Psoas muscle (tissue), 8 donors: ENCODE measurements around the gene CNDP2. TPM values are rescaled to one million over a fixed set of nuclear protein-coding genes. Genes with fewer than 3 reads are reported as not detected.

Source experiments
- ATAC-seq, 4 donors: fragments of 200-7000 bp; cut with Tn5 transposase; one replicate each; pipeline ENCODE4 v1.9.1; 2020; ENCODE audit warnings: moderate library complexity in 3 of 4, mild to moderate bottlenecking in 2 of 4
- DNase-seq, 2 donors: peaks; one replicate each; pipeline ENCODE4 v3.0.0-alpha.2; 2020
- H3K27ac ChIP-seq: fragments of 200-600 bp; one replicate; pipeline ENCODE4 v1.8.0; 2022
- H3K27me3 ChIP-seq, 3 donors: fragments of 200-600 bp in 1 of 3; one replicate each; pipeline versions ENCODE4 v1.6.1 to v1.8.0; 2013 to 2022; ENCODE audit warnings: low read length in 2 of 3, mild to moderate bottlenecking in 2 of 3, moderate library complexity in 1 of 3; ENCODE audit not compliant: insufficient read depth in 3 of 3
- H3K36me3 ChIP-seq, 2 donors: fragments of 200-600 bp in 1 of 2; one replicate each; pipeline versions ENCODE4 v1.6.1 to v1.8.0; 2013 to 2022; ENCODE audit warnings: low read depth in 1 of 2, mild to moderate bottlenecking in 1 of 2, moderate library complexity in 1 of 2; ENCODE audit not compliant: insufficient read depth in 1 of 2
- H3K4me1 ChIP-seq: fragments of 200-600 bp; one replicate; pipeline ENCODE4 v1.8.0; 2022
- H3K4me3 ChIP-seq: fragments of 200-600 bp; one replicate; pipeline ENCODE4 v1.8.0; 2022; ENCODE audit warnings: mild to moderate bottlenecking
- H3K9me3 ChIP-seq: fragments of 200-600 bp; one replicate; pipeline ENCODE4 v1.8.0; 2022
- CTCF ChIP-seq: fragments of 200-600 bp; IDR thresholded peaks from one replicate; pipeline ENCODE4 v1.8.0; 2022; ENCODE audit warnings: antibody characterized with exemption
- WGBS, 3 donors: extraction: QIAGEN DNeasy Blood & Tissue Kit; methylation state at CpG; one replicate each; pipeline versions ENCODE4 v1.1.6 to v1.1.7; 2013; 5-methylcytosine and 5-hydroxymethylcytosine counted together
- intact Hi-C, 2 donors: fragments of 100-400 bp; cut with DNase I; formaldehyde crosslinking; loops; one replicate each; pipeline versions ENCODE4 v1.11.0 to v1.14.2; 2022
- polyA plus RNA-seq, 3 donors: library from polyadenylated mRNA; stranded (reverse); fragments of 200-250 nt; gene quantifications; one replicate each; pipeline ENCODE4 v1.2.3, GENCODE V29; 2013
- total RNA-seq, 4 donors: library from RNA; stranded (reverse); fragmentation: NEBNext Ultra II Directional in 2 of 4; extraction: Animal tissue kit (Norgen Biotek cat#: 25700) in 2 of 4; gene quantifications; one replicate each; pipeline versions ENCODE4 v1.2.1 to v1.2.4, GENCODE V29; 2021 to 2023
- donor health status: healthy with polysubstance abuse.
- donor health status: DM: no; HTN: no; CAD: no; lungs with moderate emphysema.
- donor health status: Bipolar disorder and iron deficiency.
- donor health status: healthy.
- donor health status: DM: yes; HTN: yes; CAD: no.
- donor health status: DM: no; HTN: no; CAD: no.
- donor health status: DM: no; HTN: no; CAD: no.
- donor health status: DM: yes; HTN: yes; CAD: no.

The CNDP2 gene
- total and polyA plus RNA-seq, 7 donors = 24.3 to 51.9 (median 41.4) TPM

GRCh38 chr18:74508821-74509225 lies 12.7 kb downstream of the CNDP2 start:
- no peaks in the 10 kb centered on the region for H3K4me1 ChIP-seq
- intact Hi-C loops = no loop called here

DNA sequence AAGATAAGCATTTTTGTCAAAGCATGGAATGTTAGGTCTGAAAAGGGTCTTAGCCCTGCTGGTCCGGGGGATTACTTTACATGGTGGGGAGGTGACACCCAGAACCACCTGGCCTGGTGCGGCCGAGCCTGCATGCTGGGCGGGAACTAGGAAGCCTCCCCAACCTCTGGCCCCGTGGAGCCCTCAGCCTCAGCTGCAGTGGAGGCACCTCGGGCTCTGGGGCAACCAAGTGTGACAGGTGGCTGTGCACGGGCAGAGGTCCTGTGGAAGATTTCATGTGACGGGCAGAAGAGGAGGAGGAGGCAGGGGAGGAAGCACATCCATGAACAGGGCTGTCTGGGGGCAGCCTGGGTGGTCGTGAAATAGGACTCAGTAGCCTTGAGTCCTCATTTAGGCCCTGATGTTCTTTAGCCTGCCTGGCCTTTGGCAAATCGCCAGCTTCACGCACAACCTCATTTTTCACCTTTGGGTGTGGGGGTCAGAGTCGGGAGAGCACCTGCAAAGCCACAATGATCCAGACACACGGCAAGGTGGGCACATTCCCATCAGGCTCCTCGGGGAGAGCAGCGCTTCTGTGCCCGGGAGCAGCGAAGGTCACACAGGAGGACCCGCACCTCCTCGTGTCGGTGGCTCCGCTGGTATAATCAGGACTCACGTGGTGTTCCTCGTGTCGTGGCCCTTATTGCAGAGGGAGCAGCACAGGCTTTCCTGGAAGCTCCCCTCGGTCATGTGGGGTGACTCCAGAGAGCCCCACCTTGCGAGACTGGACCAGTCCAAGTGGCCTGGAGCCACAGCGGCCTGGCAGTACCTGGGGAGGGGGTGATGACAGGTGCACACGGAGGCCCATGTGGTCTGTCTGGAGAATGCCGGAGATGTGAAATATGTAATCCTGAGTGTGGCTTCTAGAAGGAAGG lies 13.9 kb downstream of the CNDP2 start:
- TF ChIP-seq CTCF = no peak
- Histone ChIP-seq H3K27me3 (no peaks in the 10 kb centered on the region), H3K4me1 (no peaks in the 10 kb centered on the region), H3K4me3 (no peak overlapping the region), H3K36me3 (peaks cover 15 to 98% of the 10 kb centered on the region in 2 donors), H3K9me3 (no peaks in the 10 kb centered on the region), H3K27ac (no peak overlapping the region)
- no peak for DNase-seq
- intact Hi-C loops = no loop called here
- whole genome bisulfite sequencing, 3 donors = 84 to 87% (median 87%) methylated on average over 29 of the region's 29 CpGs
- no peak for ATAC-seq

More at GRCh38 chr18:74508821-74509225, 12.7 kb downstream of the CNDP2 start:
- ATAC-seq (no peak), DNase-seq (no peak)
- TF ChIP-seq CTCF = no peak
- Histone ChIP-seq H3K36me3 (peaks cover 15 to 98% of the 10 kb centered on the region in 2 donors), H3K9me3 (no peaks in the 10 kb centered on the region), H3K27ac (no peak overlapping the region), H3K4me3 (no peak overlapping the region), H3K27me3 (no peaks in the 10 kb centered on the region)
- 92 to 95% (median 93%) methylated on average over 11 of the region's 11 CpGs for WGBS, 3 donors

- no peak for TF ChIP-seq CTCF
- no peaks in the 10 kb centered on the region for H3K9me3 ChIP-seq
- H3K27me3 ChIP-seq = no peaks in the 10 kb centered on the region
- intact Hi-C loops = no loop called here
- H3K36me3 ChIP-seq = peaks cover 15 to 98% of the 10 kb centered on the region in 2 donors
- DNase-seq (no peak), ATAC-seq (no peak)
- no peak overlapping the region for H3K27ac ChIP-seq
- WGBS, 3 donors = 89 to 93% (median 90%) methylated on average over 12 of the region's 12 CpGs
- no peaks in the 10 kb centered on the region for H3K4me1 ChIP-seq
- H3K4me3 ChIP-seq = no peak overlapping the region
Observed at GRCh38 chr18:74510770-74511095, 14.6 kb downstream of the CNDP2 start.

GRCh38 chr18:74511823-74512222 lies 15.7 kb downstream of the CNDP2 start:
- no peak for TF ChIP-seq CTCF
- ATAC-seq (no peak), DNase-seq (no peak)

More at GRCh38 chr18:74511823-74512222, 15.7 kb downstream of the CNDP2 start:
- H3K27ac ChIP-seq = no peak overlapping the region
- WGBS, 3 donors = 84 to 86% (median 85%) methylated on average over 7 of the region's 7 CpGs
- no peak overlapping the region for H3K4me3 ChIP-seq
- H3K9me3 ChIP-seq = no peaks in the 10 kb centered on the region
- H3K27me3 ChIP-seq = no peaks in the 10 kb centered on the region
- peaks cover 13 to 98% of the 10 kb centered on the region in 2 donors for H3K36me3 ChIP-seq
- intact Hi-C loops = no loop called here
- H3K4me1 ChIP-seq = no peaks in the 10 kb centered on the region
